ENCODE data around the gene ARFGAP1.

The ARFGAP1 gene

GRCh38 chr20:63280929-63281545 lies 8.4 kb downstream of the ARFGAP1 start:
- no peak for DNase-seq

- no peak for DNase-seq
Measured at GRCh38 chr20:63281742-63282665, 9.4 kb downstream of the ARFGAP1 start.

GRCh38 chr20:63282946-63283345 lies 10.3 kb downstream of the ARFGAP1 start:
- no peak for DNase-seq

- no peak for DNase-seq
Measured at GRCh38 chr20:63283397-63284082, 10.9 kb downstream of the ARFGAP1 start.

- DNase-seq: no peak
Measured at GRCh38 chr20:63284083-63284440, 11.4 kb downstream of the ARFGAP1 start.

GRCh38 chr20:63284544-63284949 lies 11.9 kb downstream of the ARFGAP1 start:
- no peak for DNase-seq

GRCh38 chr20:63284981-63285524 lies 12.4 kb downstream of the ARFGAP1 start:
- DNase-seq: no peak

GRCh38 chr20:63285636-63286615 lies 13.3 kb downstream of the ARFGAP1 start:
- no peak for DNase-seq

- no peak for DNase-seq
Measured at GRCh38 chr20:63286781-63287696, 14.4 kb downstream of the ARFGAP1 start.

- DNase-seq: no peak
Measured at GRCh38 chr20:63287697-63288580, 15.3 kb downstream of the ARFGAP1 start.

GRCh38 chr20:63288581-63289251 lies 16.1 kb downstream of the ARFGAP1 start:
- DNase-seq: no peak

GRCh38 chr20:63289311-63290135 lies 16.9 kb downstream of the ARFGAP1 start:
- DNase-seq: no peak

- no peak for DNase-seq
Measured at GRCh38 chr20:63290136-63290676, 17.6 kb downstream of the ARFGAP1 start.

GRCh38 chr20:63290677-63291472 lies 18.3 kb downstream of the ARFGAP1 start:
- peak; percentile 33 for DNase-seq

GRCh38 chr20:63291811-63292210 lies 19.2 kb downstream of the ARFGAP1 start:
- DNase-seq: no peak

GRCh38 chr20:63292292-63292701 lies 19.7 kb downstream of the ARFGAP1 start:
- DNase-seq: no peak

GRCh38 chr20:63292904-63293303 lies 20.3 kb downstream of the ARFGAP1 start, which contains the start of gene COL20A1:
COL20A1 (plus strand) TSS chr20:63293186; CDS start chr20:63295108, 1,922 bp downstream.
- no peak for DNase-seq
